ENCODE measurements around the gene GNAO1.

The GNAO1 gene

DNA sequence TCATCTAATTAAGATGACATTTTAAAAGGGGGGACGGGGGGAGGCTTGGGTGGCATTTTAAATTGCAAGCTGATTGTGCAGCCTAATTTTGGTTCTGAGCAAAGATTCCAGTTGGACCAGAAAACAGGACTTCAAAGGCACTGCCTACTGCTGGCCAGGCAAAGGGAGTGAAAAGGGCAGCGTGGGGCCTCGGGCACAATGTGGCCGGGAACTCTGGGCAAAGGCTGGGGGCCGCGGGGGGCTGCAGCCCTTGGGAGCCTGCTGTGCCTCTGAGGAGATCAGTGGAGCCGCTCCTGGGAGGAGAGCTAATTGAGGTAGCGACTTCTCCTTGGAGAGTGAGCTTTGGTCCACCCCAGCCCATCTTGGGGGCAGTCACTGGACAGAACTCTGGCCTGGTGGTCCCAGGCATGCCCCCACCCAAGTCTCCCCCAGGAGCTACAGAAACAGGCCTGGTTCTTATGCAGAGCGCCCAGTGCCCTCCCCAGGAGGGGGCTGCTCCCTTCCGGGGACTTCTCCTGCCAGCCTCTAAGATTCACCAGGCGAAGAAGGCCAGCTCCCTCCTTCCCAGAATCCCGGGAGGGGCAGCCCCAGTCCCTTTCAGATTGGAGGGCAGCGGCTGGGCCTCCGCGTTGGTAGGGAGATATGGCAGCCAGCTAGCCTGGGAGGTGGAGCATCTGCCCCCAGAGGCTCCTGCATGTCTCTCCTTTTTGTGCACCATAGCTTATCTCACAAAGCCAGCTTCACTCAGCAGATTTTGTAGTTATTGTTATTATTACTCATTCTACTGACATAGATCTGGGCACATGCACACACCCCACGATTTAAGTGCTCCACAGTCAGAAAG, 115.6 kb downstream of the GNAO1 start:
- in situ Hi-C loops (cut with HindIII; ENCODE audit: low sequenced_read_pairs) = no loop called here

DNA sequence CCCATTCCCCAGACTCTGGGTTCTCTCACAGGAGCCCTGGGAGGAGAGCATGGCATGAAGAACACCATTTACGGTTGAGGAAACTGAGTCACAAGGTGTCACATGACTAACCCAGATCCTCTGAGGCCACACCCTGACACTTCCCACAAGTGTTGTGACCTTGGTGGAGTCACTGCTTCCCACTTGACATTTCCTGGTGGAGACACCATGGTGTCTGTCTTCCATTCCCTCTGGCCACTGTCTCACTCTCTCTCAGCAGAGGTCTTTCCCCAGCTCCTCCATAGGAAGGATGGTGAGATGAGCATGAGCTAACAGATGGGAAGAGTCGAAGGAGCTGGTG, 116.2 kb downstream of the GNAO1 start:
- in situ Hi-C loops (cut with HindIII; ENCODE audit: low sequenced_read_pairs) = no loop called here

DNA sequence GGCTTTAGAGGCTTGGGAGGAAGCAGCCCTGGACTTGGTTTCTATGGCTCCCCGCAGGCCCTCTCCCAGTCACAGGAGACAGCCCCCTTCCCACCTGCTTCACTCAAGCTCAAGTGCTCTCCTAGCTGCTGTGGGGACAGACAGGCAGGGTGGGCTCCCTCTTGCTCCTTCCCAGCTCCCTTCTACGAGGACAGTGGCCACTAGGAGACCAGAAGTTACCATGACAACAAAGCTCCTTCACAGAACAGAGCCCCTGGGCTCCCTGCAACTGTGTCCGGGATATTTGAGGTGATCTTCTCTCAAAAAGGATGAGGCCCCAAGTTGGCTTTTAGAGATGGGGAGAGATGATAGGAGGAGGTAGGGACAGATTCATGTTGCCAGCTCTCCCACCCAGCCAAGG, 117.7 kb downstream of the GNAO1 start:
- in situ Hi-C loops (cut with HindIII; ENCODE audit: low sequenced_read_pairs) = no loop called here

DNA sequence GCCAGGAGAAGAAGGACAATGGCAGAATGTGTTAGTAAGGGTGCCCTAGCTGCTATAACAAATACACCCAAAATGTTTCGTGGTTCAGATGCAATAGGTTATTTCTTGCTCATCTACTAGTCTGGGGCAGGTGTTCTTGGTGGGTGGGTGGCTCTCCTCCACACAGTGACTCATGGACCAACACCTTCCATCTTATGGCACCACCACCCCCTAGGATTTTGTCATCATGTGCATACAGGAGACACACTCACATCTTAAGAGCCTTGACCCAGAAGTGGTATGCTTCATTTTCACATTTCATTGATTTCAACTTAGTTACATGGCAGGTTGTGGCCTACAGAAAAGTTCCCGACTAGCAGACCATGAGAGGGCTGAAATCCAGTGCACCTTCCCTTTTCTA, 119.4 kb downstream of the GNAO1 start:
- in situ Hi-C loops (cut with HindIII; ENCODE audit: low sequenced_read_pairs) = no loop called here

DNA sequence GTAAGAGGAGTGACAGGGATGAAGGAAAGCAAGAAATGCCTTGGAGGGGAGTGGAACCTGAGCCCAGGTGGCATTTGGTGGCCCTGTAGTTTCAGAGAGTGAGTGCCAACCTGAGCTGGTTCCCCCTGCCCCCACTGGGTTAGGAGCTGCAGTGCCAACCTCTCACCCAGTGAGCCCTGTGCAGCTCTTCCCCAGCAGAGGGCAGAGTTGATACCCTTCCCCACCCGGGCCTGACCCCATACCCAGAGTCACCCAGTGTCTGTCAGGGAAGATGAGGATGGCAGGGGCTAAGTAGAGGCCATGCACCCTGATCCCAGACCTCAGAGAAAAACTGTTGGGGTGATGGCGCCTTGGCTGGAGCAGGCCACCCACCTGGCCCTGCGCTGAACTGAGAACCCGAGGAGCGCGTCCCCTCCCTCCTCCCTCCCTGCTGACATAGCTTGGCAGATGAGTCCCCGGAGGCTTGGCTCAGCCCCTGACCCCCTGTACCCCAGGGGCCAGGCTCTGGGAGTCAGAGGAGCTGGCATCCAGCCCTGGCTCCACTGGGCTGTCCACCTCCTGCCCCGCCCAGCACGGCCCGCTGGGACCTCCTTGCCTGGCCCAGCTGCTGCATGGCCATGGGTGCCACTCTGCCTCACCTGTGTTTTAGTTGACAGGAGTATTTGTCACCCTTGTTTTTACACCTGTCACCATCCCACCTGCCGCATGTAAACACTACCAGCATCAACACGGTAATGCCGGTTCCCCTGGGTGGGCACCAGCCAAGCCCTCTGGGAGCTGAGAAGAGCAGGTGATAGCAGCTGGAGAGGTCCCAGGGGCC, 120.1 kb downstream of the GNAO1 start:
- in situ Hi-C loops (cut with HindIII; ENCODE audit: low sequenced_read_pairs) = no loop called here

DNA sequence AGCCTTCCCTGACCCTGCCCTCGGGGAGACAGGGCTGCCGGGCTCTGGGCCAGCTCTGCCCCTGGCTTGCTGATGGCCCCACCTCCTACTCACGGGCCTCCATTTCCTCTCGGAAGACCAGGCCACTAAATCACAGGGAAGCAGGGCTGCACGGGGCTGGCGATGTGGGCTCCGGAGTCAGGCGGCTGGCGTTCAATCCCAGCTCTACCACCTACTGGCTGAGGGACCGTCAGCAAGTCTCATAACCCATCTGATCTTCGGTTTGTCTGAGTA, 120.7 kb downstream of the GNAO1 start:
- in situ Hi-C loops (cut with HindIII; ENCODE audit: low sequenced_read_pairs) = no loop called here

DNA sequence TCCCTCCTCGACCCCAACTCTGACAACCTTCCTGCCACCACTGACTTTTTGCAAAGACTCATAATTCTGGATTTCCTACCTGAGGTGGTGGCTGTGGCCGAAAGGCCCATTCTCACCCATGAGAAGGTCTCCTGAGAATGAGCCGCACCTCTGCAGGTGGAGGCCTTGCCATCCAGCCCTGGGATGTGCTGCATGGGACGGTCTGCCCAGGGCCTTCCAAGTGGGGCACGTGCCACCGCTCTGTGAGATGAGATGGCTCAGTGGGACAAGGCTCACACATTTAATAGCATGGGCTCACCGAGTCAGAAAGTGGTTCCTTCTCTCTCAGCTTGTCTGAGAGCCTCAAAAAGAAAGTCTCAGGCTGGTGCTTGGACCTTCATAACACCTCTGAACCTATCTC, 121.3 kb downstream of the GNAO1 start:
- in situ Hi-C loops (cut with HindIII; ENCODE audit: low sequenced_read_pairs) = no loop called here

DNA sequence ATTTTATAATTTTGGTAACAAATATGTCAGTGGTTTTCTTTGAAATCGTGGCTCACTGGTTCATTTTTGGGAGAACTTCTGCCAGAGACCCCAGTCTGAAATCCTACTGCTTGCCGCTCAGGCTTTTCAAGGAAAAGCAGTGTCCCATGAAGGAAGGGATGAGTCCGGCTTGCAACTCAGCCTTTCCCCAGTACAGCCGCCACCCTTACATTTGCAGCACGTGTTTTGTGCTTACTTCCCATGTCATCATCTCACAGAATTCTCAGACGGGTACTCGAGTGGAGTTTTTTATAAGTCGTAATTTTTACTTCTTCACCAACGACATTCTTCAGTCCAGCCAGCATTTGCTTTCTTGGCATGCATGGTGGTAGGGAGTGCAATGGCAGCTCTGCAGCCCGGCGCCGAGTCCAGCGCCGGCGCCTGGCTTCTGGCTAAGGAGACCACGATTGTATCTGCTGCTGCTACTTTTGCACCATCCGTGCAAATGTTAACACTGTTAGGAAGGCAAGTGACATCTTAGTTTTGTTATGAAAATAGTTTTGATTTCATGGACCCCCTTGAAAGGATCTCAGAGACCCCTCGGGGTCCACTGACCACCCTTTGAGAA, 123.1 kb downstream of the GNAO1 start:
- in situ Hi-C loops (cut with HindIII; ENCODE audit: low sequenced_read_pairs) = no loop called here

DNA sequence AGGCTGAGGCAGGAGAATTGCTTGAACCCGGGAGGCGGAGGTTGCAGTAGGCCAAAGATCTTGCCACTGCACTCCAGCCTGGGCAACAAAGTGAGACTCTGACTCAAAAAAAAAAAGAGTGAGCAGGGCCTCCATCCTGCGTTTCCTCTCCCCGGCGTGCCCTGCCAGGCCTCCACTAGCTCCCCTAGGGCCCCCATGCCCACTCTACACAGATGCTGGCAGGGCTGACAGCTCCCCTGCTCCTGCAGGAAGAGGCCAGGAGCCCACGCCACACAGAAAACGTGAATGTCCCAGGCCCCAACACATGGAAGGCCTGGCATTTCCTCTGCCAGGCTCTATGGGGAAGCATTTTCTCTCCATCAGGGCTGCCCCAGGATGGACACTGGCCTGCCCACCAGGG, 124.7 kb downstream of the GNAO1 start:
- in situ Hi-C loops (cut with HindIII; ENCODE audit: low sequenced_read_pairs) = loop anchor here (5.0 kb wide), 1 partner anchor 64 kb away; no protein-coding TSS in a partner anchor

DNA sequence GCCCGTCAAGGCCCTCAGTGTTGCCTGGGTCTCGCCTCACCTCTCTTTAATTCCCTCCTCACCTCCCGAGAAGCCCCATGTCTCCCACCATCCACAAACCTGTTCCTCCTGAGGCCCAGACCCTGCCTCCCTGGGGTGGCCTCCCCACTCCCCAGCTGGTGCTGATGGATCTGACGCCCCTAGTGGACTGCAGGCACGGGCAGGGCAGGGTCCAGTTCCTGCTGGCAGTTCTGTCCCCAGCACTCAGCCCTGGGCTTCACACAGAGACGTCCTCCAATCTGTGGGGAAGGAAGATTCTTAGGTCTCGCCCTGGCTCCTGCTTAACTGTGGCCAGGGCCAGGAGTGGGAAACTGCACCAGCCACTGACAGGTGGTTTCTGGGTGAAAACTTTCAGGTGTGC, 125.3 kb downstream of the GNAO1 start:
- in situ Hi-C loops (cut with HindIII; ENCODE audit: low sequenced_read_pairs) = loop anchor here (5.0 kb wide), 1 partner anchor 64 kb away; no protein-coding TSS in a partner anchor

DNA sequence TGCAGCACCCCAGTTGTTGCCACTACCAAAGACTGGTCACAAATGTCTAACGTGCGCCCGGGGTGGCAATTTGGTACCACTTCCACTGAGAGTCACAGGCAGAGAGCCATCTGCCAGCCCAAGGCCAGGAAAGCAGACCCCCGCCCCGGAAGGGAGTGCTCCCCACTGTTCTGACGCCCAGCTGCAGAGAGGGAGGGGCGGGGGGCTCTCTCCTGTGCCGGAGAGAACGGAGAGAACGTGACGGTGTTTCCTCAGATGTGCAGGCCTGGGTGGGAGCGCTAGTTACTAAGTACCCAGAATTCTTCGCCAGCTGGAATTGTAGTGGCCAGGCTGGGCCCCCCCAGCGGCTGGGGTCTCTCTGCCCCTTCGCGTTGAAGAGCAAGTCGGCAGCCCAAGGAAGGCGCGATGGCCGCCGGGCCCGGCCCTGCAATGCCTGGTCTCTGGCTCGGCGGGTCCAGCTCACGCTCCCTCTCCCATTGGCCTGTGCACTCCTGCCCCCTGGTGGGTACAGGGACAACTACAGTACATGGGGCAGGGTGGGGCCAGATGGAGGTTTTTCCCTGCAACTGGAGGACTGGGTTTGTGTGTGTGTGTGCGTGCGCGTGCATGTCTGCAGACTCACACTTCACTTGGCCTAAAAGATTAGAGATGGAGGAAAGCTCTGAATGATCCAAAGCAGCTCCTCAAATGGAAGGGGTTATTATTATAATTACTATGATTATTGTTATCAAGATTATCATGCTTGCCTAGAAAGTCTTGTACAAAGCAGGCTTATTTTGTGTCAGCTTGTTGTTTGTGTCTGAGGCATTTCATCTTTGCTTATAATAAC, 126.9 kb downstream of the GNAO1 start:
- in situ Hi-C loops (cut with HindIII; ENCODE audit: low sequenced_read_pairs) = loop anchor here (5.0 kb wide), 1 partner anchor 66 kb away; no protein-coding TSS in a partner anchor

DNA sequence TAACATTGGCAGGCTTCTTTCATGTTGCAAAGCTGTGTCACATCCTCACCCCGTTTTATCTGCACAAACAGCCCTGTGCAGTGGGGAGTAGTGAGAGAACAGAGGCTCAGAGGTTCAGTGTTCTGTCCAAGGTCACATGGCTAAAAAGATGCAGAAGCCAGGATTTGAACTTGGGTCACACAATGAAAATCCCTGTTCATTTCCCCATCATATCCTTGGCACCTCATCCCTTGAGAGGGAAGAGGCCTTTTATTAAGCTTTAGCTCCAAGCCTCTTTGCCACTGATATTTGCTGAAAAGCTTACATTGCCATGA, 127.5 kb downstream of the GNAO1 start:
- in situ Hi-C loops (cut with HindIII; ENCODE audit: low sequenced_read_pairs) = loop anchor here (5.0 kb wide), 1 partner anchor 66 kb away; no protein-coding TSS in a partner anchor

DNA sequence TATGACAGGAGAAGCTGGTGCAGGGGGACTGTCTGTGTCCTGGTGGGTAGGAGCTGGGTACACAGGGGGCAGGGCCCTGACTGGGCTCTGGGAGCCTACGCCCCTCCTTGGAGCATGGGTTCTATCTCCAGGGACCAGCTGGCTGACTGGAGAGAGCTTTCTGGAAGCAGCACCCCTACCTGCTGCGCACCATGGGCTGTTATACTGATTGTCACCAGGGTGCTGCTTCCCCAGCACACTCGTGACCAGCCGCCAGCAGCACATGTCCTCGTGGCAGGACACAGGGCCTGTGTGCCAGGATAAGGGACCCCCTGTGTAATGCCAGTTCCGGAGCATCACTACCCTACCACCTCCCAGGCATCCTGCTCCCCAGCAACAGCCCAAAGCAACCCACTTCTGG, 128.1 kb downstream of the GNAO1 start:
- in situ Hi-C loops (cut with HindIII; ENCODE audit: low sequenced_read_pairs) = loop anchor here (5.0 kb wide), 1 partner anchor 67 kb away; no protein-coding TSS in a partner anchor

DNA sequence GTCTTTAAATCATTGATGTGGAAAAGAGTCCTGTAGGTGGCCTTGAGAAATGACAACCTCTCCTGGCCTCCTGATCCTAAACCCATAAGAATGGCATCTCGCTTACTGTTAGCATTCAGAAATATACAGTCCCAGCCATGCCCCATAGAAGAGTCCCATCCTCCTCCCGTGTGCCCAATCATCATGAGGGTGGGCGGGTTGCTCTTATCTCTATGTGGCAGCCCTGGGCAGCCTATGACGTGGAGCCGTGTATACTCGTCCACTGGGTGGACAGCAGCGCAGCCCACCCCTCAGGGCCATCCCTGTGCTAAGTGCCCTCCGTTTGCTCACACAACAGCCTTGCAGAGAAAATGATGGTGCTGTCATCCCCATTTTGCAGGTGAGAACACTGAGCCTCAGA, 128.8 kb downstream of the GNAO1 start:
- in situ Hi-C loops (cut with HindIII; ENCODE audit: low sequenced_read_pairs) = no loop called here

DNA sequence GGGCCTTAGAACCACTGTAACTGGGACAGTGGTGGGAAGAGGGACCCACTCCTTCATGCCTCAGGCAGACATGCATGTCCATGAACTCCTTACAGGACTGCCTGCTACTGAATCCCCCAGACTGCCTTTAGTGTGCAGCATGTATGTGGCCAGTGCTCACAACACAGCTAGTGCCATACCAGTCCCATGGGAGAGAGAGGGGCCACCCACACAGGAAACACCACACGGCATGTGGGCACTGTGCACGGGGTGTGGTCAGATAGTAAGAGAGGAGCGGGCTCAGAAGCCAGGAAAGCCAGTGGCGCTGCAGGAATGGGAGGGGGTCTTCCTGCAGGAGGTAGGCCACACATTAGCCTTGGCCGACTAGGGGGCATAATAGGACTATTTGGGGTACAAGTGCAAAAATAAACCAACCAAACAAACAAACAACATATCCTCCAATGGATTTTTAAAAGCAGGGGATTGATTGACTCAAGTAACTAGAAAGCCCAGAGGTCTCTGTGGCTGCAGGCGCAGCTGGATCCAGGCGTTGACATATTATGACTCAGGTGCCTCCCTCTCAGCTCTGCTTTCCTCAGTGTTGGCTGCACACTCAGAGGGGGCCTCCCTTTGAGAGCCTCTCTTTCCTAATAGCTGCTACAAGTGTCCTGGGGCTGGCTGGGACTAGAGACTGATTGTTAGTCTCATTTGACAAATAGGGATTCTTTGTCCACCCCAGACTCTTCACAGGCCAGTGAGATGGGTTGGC, 129.7 kb downstream of the GNAO1 start:
- in situ Hi-C loops (cut with HindIII; ENCODE audit: low sequenced_read_pairs) = no loop called here

DNA sequence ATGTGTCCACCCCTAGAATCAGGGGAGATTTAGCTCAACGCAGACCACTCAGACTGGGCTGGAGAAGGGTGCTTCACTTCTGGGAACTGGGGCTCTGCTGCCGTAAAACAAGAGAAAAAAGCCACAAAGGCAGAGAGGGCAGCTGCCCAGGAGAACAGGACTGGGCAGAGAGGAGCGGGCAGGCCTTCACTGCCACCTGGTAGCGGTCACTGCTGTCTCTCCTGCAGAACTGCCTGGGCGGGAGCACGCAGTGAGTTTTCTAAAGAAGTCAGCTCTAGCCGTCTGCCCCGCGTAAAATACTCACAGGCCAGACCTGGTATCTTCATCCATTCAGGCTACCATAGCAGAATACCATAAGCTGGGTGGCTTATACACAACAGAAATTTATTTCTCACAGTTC, 130.3 kb downstream of the GNAO1 start:
- in situ Hi-C loops (cut with HindIII; ENCODE audit: low sequenced_read_pairs) = no loop called here

DNA sequence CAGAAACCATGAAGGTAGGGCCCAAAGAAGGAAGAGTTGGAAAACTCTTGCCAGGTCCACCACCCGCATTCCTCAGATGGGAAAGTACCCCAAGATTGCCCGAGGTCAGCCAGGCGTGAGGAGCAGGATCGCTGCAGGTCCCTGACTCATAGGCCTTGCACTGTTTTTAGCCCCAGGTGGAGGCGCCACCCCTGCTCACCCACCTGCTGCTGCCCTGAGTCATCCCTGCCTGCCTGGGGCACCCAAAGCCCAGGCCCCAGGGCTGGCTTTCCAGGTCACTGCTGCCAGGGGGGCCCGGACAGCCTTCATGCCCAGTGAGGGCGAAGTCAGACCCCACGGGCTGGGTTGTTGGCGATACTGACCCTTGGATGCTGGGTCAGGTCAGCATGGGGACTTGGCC, 133.1 kb downstream of the GNAO1 start:
- in situ Hi-C loops (cut with HindIII; ENCODE audit: low sequenced_read_pairs) = no loop called here

DNA sequence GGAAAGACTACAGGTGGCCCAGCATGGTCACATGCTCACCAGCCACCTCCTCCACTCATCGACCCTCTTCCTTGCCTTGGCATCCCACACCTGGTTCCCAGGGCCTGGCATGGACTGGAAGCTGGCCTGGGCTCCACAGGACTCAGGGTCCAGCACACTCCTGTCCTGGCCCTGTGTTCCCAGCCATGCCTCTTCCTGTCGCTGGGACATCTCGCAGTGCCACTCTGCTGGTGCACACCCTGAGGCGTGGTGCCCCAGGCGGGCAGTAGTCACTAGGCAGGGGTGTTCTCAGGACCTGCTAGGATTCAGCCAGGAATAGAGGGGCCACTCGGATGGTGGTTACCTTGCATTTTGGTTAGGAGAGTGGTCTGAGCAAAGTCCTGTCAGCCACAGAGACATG, 134.7 kb downstream of the GNAO1 start:
- in situ Hi-C loops (cut with HindIII; ENCODE audit: low sequenced_read_pairs) = loop anchor here (5.0 kb wide), 1 partner anchor 54 kb away; no protein-coding TSS in a partner anchor

DNA sequence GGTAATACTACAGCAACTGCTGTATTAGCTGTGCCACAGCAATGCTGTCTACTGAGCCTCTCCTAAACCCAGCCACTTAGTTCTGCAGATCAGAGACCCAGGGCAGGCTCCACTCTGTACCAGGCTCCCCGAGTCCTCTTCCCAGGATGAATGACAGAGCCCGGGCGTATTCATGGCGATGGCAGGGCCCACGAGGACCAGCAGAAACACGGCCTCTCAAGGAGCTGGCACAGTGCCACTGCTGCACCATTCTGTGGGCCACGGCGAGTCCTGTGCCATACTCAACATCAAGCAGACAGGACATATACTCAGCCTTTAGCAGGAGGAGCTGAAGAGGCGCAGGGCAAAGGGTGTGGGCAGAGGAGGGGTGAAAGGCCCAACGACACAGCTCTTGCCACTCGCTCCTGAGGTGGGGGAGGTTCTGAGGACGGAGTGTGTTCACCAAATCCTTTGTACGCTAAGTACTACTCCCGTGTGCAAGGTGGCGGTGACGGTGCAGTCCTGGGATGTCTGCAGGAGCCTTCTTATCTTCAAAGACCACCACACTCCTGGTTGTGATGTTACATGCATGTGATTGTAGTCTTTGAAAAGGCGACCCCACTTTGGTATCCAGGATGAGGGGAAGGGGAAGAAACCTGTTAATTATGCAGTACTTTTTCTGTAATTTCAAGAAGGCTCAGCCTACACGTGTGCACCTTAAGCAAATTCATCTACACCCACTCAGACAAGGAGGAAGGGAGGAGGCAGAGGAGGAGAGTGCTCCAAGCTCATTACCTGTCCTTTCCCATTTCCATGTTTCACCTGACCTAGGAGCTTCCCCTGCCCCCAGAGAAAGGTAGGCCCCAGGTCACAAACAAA, 136.0 kb downstream of the GNAO1 start:
- in situ Hi-C loops (cut with HindIII; ENCODE audit: low sequenced_read_pairs) = loop anchor here (5.0 kb wide), 1 partner anchor 55 kb away; no protein-coding TSS in a partner anchor

Measured in endothelial cell of hepatic sinusoid (primary cell).